Activated T-cell treated with anti-CD3 and anti-CD28 coated beads, Interleukin-2, amount 50 U/mL, for 1 hour (primary cell): ENCODE data around the gene NFIX.

Source experiments
- DNase-seq: peaks from one replicate; pipeline ENCODE4 v3.0.0-alpha.2; 2020

Gene NFIX

DNA sequence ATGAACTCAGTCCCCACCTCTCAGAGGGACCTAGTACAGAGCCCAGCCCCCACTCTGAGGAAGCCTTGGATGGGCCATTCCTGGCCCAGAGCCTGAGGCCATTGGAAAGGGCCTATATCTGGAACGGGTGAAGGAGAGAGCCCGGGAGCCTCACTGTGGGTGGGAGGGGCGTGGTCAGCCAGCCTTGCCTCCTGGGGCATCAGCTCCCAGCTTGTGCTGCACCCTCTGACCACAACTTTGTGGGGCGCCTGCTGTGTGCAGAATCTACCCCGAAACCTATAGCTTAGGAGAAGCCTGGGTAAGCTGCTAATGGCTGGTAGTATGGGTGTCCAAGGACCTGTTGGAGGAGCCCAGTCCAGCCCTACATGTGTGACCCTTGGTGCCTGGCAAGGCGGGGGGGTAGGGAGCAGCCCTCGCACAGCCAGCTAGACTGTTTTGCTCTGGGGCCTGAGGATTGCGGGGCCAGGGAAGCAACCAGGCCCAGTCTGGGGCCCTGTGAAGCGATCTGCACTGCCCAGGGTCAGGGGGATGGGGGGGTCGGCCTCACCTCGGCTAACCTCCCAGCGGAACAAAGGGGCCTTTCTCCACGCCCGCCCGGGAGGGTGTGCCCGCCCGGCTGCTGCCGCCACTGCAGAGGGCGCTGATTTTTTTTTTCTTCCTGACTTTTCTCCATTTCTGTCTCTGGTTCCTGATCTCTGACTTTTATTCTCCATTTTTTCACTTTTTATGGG is 65.1 kb downstream of the NFIX start:
- no peak for DNase-seq

DNA sequence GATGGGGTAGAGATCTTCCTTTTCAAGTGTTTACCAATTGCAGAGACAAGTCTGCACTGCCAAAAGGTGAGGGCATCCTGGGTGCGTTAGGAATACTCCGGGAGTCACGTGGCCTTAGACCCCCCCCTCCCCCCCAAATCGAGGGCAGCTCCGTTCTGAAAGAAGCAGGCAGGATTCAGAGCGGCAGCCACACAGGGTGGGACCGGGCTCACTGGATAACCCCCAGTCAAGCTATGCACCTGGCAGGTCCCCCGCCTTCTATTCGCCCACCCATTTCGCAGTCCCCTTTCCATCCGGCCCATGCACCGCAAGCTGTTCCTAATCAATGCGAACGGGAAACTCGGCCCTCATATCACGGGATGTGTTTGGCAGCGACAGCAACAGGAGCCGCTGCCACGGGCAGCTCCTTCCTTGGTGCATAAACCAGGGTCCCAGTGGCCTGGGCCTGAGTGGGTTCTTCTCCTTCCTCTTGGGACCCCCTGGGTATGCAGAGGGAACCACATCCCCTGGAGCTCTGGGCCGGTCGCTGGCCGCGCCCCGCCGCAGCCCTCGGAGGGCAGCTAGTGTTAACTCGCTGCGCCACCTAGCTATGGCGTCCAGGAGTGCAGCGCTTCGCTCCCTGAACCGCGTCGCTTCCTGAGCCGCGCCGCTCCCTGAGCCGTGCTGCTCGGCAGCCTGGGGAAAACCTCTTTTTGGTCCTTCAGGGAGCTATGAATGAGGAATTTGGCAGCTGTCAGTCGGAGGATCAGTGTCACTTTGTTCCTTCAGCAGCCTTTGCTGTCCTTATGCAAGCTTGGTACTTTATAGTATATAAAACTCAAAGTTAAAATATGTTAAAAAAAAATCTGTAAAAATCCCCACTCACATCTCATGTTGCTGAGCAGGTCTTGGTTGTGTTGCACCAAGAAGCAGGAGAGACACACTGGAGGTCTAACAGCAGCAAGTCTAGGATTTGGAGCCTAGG is 66.0 kb downstream of the NFIX start:
- DNase-seq = peak; percentile 84

DNA sequence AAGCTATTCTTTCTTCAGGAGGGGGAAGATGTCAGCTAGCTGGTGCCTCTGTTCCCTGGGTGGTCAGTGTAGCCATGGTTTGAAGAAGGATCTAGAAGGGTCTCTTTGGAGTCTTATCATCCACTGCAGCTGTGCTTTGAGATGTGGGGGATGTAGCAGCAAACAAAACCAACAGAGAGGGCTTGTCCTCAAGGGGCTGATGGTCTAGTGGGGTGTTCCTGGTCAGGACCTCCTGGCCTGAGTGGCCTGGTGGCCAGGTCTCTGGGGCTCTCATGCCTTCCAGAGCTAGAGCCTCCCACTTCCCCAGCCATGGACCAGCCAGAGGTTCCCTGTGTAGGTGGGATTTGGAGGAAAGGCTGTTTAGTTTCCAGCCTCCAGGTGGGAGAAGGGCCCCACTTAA is 67.0 kb downstream of the NFIX start:
- no peak for DNase-seq

DNA sequence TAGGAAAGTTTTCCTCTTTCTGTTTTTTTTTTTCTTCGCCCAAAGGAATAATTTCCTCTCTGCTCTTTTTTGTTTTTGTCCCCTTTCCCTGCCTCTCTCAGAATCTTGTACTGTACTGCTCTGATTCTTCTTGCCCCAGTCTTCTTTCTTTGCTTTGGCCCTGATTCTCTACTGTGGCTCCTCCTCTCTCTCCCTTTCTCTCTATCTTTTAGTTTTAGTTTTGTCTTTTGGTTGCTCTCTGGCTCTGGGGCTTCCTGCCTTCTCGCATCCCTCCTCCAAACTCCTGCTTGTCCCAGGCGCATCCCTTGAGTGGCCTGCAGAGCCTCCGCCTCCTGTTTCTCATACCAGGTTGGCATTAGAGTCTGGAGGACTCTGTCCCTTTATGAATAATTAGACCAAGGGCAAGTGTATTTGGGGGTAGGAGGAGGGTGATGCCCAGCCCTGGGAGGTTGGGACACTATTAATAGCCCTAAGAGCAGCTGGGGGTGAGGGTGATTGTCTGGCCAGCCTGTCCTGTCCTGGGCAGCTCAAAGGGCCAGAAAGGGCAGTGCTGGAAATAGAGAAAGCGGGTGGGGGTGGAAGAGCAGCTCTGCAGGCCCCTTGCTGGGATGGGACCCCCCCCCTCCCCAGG is 68.3 kb downstream of the NFIX start:
- DNase-seq = no peak

DNA sequence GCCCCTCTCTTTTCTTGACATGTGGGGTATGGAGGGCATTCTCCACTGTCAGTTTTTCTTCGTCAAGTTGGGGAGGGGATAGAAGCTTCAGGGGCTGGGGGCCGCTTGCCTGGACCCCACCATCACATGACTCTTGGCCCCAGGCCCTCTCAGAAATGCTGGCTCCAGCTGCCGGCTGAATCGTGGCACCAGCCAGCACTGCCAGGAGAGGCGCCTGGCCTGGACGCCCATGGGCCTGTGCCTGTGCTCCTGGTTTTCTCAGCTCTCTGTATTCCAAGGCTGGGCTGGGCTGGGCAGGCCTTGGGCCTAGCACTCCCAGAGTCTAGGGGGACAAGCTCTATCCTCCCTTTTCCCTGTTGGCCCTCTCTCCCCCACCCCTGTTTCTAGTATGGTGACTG is 68.8 kb downstream of the NFIX start:
- DNase-seq = no peak

DNA sequence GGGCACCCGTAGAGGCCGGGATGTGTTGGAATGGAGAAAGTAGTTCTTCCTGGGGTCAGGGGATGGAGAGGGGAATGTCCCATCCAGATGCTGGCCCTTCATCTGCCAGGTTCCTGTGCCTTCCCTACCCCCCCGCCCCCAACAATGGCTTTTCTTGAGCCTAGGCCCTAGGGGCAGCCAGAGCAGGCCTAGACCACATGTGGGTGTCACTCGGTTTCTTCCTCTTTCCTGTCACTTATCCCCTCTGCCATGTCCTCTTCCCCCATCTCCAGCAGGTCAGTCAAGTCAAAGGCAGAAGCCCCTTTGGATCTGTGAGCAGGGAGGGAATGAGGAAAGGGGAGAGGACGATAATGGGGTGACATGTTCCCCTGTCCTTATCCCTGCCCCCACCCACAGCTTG is 71.0 kb downstream of the NFIX start:
- no peak for DNase-seq

DNA sequence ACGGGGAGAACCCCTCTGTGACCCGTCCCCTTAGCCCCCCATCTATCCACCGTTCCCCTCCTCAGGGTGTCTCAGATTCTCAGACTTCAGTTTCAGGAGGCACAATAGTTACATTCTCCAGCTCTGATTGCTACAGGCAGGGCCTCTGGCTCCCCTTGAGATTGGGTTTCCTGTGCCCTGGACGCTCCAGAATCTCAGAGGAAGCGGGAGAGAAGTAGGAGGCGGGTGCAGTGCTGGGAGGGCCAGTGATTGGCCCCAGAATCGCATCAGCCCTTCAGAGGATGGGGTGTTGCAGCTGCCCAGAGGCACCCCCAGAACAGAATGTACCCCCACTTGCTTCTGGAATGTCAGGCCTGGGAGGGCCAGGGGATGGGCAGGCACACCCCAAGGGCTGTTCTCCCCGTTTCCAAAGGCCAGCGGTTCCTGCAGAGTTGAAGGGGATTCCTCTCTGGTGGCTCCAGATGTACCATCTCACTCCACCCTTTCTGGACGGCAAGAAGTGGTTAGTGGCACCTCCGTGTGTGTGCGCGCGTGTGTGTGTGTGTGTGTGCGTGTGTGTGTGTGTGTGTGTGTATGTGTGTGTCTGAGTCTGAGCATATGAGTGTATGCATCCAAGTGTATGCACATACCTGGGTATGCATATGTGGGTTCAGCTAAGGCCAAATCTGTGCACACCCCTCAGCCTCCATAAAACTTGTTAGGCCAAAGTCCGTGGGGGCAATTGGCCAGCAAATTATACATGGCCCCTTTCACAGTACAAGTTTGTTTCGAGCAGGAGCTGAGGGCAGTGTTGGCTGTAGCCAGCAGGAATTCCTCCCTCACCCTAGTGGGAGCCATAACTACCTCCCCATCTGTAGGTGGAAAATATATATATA is 71.9 kb downstream of the NFIX start:
- DNase-seq = no peak

DNA sequence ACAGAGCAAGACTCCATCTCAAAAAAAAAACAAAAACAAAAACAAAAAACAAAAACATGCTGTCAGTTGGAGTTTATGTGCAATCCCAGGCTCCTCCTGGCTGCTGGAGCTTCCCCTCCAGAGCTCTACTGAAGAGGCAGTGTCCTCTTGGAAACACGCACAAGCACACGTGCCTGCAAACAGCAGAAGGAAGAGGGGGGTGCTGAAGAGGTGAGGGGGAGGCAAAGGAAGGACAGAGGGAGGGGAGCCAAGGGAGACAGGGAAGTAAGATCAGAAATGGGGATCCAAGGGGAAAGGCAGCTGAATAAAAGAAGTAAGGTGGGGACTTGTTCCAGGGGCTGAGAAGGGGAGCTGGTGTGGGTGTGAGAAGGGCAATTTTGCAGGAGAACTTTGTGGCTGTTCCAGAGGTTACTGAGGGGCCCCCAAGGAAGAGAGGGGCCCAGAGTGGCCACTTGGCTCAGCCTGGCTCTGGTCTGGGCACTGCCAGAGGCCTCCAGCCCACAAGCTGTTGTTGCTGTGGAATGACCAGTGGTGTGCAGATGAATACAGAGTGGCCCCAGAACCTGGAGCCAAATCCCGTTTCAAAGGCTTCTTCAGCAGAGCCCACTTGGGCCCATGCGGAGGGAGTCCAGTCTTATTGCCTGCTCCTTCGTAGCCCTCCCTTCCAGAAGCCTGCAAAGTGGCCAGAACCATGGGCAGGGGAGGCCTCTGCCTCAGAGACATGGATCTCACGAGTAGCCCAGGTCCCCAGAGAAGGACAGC is 73.0 kb downstream of the NFIX start:
- DNase-seq = no peak

DNA sequence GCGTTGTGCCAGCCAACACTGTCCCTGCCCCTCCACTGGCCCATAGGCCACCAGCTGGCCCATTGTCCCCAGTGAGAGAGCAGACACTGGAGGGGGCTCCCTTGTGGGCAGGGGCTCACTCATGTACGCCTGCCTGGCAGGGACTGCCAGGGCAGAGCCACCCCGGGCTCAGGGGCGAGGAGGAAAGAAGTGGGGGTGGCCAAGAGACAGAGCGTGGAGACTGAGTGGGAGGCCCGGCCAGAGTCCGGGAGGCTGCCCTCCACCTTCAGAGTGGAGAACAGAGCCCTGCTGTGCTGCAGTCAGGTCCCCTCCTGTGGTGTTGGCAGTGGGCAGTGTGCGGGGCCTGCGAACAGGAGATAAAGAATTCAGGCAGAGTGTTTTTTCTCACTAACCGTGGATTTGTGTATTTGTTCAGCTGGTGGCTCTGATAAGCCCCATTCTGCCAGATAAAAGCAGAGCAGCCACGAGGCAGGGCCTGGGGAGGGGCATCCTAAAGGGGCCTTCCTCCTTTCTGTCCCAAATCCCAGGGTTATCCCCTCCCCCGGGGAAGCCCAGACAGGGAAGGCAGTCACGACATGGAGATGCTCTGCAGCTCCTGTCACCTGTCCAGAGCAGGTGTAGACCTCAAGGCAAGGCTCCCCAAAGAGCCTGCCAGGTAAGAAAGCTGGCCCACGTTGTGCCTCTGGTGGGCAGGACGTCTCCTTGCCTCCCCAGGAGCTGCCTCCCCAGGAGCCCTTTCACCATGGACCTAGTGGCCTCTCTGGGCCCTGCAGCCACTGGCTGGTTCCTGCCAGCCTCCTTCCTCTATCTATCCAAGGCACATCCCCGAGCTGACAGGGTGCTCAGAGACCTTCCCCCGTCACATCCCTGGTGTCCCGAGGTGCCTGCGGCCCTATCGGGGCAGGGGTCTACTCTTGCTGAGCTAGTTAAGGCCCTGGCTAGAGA is 74.4 kb downstream of the NFIX start:
- DNase-seq = no peak

DNA sequence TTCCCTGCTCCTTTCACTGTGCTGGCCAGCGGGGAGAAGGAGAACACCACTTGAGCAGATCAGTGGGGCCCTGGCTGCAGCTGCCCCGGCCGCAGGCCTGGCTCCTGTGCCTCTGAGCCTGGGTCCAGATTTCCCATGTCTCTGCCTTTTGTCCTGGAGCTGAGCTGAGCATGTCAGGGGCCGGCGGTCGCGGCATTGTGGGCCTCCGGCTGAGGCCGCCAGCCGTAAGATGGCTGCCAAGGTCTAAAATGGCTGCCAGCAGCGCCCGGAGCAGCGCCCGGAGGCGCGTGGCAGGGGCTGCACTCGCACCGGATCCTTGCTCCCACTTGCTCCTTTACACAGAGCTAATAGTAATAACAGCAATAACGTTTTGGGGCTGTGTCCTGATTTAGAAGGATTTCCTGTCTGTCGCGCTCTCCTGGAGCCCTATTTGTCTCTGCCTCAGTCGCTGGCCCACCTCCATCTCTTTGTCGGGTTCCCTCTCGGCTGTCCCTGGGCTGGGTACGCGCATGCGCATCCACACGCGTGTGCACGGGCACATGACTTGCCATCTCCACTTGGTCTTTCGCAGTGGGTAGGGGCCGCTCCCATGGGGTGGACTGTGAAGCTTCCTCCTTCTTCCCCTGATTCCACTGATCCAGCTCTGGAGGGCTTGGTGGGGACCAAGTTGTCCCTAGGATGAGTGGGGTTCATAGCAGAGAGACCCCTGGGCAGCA is 75.3 kb downstream of the NFIX start:
- no peak for DNase-seq

DNA sequence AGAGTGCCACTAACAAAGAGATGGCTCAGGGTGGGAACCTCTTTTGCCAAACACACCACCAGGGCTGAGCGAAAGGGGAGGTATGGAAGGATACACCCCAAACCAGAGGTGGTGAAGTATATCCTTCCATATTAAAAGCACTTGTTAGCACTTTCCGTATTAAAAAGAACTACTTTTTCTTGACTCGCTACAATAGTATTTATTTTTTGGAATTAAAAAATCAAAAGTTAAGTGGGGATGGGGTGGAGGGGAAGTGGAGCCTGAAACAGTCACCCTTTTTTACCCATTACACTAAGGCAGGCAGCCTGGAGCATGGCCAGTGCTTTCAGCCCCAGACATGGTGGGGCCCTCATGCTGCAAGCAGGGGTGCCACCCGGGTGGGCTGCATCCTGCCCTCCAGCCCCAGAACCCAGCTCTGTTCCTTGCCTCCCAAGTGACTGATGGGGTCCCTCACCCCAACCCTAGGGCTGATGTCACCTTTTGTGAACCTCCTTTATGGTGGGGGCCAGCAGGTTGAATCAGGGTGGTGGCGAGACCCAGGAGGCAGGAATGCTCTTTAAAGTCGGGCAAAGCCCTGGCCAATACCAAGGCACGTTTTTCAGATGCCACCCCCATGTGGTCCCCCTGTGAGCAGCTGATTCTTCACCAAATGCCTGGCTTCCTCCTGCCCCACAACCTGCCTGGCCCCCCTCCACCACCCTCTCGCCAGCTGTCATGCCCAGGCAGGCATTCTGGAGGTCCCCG is 76.3 kb downstream of the NFIX start:
- DNase-seq = no peak

DNA sequence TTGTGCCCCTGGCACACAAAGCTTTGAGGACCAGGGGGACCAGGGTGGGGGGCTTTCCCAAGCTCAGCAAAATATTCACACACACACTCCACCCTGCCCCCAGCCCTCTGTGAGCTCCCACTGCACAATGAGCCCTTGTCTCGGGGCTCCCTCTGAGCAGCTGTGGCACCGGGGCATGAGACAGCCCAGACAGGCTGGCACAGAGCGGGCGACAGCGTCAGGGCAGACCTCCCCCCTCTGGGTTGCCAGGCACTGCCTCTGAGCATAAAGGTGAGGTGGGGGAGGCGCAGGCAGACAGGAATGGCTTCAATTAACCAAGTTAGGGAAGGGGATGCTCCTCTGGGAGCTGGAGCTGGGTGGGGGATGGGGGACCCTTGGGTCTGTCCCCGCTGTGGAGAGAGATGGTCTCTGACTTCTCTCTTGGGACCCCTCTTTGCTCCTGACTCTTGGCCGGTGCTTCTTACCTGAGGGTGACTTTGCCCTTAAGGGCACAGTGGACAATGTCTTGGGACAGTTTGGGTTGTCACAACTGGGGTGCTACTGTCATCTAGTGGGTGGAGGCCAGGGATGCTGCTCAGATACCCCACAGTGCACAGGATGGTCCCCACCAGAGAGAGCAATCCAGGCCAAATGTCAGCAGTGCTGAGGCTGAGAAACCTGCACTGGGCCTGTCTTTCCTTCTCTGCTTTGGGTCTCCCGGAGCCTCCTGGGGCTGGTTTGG is 77.1 kb downstream of the NFIX start:
- DNase-seq = no peak

DNA sequence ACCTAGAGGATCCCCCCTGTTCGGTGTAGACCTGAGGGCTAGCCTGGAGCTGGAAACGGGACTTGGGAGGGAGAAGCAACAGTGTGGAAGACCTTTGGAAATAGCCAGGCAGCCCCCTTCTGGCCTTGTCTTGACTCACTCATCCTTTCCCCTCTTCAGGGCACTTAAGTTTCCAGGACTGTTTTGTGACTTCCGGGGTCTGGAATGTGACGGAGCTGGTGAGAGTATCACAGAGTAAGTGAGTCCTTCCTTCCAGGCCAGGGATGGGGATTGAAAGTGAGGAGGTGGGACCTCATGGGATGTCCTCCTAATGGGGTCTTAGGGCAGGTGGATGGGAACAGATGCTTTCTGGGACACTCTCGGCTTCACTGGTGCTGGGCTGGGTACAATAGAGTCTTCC is 78.0 kb downstream of the NFIX start:
- no peak for DNase-seq

DNA sequence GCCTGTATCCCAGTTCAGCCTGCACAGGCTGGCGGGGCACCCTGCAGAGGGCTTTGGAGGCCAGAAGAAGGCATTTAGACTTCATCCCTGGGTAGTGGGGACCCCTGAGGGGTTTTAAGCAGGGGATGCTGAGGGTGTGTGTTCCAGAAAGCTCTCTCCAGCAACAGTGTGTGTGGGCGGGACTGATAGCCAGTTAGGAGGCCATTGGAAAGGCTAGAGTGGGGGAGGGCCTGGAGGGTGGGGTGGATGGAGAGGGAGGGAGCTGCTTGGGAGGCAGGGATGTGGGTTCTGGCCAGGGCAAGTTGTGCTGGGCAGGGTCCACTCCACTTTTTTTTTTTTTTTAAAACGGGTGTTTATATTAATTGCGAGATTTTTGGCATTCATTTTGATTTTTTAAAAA is 79.1 kb downstream of the NFIX start:
- no peak for DNase-seq

DNA sequence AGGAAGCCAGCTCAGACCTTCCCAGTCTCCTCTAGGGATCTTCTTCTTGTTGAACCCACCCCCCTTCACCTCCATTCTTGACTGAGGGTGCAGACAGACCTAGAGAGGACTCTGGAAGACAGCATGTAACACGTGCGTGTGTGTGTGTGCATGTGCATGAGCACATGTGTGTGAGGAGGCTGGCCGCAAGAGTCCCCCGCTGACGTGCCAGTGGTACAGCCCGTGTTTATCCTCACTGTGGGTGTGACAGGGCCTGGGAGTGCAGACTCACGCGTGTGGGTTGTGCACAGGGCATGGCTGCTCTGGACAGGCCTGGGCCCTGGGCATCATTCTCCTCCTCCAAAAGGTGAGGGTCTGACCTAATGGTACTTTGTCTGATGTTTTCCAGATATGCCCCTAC is 81.0 kb downstream of the NFIX start:
- no peak for DNase-seq

DNA sequence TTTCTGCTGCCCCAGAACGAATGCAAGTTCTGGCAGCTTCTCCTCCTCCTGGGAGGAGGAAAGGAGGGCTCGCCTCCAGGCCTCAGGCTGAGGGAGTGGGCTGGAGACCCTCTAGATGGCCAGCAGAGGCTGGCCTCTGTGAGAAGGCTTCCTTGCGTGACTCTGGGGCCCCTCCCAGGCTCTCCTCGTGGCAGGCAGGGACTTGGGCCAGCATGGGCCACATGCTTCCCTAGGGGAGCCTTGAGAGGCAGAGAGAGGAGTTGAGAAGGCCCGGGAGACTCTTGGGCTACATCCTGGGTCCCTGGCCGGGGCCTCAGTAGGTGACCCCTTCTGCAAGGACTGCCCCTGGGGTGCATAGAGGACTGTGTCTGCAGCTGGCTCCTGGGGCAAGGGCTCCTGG is 81.5 kb downstream of the NFIX start:
- DNase-seq = no peak

DNA sequence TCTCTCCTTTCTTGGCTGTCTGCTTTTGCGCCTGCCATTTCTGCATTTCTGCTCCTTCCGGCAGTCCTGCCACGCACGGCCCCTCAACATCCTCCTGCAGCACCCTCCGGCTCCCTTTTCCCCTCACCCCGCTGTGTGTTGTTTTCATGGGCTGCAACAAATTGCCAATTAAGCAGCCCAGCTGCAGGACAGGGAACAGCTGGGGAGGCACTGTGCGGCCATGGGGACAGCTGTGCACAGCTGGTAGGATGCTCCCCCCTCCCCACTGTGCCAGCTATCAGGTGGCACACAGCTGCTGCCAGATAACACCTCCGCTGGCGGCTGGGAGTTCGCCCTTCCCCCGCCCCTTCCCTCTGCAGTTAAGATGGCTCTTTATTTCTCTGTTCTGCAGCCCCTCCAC is 82.0 kb downstream of the NFIX start:
- DNase-seq = no peak

DNA sequence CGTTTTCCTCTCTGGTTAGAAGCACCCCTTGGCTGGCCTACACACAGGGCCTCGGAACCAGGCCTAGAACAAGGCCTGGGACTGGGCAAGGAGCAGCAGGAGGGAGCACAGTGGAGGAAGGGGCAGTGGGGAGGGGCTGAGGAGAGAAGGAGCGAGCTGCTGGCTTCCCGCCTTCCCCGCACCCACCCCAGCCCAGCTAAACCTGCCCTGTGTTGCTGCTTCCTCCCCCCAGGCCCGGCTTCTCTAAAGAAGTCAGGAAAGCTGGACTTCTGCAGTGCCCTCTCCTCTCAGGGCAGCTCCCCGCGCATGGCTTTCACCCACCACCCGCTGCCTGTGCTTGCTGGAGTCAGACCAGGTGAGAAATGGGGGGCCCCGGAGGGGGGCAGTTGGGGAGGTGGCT is 83.1 kb downstream of the NFIX start:
- no peak for DNase-seq
